PC-3 (cell line): ENCODE measurements around the gene ZNF292. TPM values are rescaled to one million over a fixed set of nuclear protein-coding genes. Genes with fewer than 3 reads are reported as not detected.

Experiments used
- ATAC-seq: fragments of 200-7000 bp; cut with Tn5 transposase; 2 replicates; pipeline ENCODE4 v1.9.1; 2020; ENCODE audit warnings: mild to moderate bottlenecking, moderate library complexity
- BruUV-seq: library from RNA; stranded (reverse); fragments of 400-500 nt; replicated peaks from 2 replicates; lab custom pipeline; 2021; lab: Mats Ljungman, UMichigan
- CTCF ChIA-PET: fragments of 300-600 bp; sonication (Branson Sonifier 250); formaldehyde crosslinking; loops from one replicate; lab custom pipeline; 2022; ENCODE audit warnings: antibody characterized with exemption; lab: Charles Lee
- POLR2A ChIA-PET: fragments of 300-600 bp; sonication (Branson Sonifier 250); formaldehyde crosslinking; loops from one replicate; lab custom pipeline; 2022; ENCODE audit warnings: antibody characterized with exemption; ENCODE audit not compliant: unreplicated experiment; lab: Charles Lee
- DNase-seq: peaks from one replicate; pipeline ENCODE4 v3.0.0-alpha.2; 2015
- H2AFZ ChIP-seq: fragments of 300-600 bp; sonication (generic); 2 replicates; pipeline ENCODE4 v1.6.0; 2016; ENCODE audit warnings: antibody characterized with exemption, low read length
- H3F3A ChIP-seq: fragments of 300-600 bp; sonication (generic); one replicate; pipeline ENCODE4 v1.6.0; 2017; ENCODE audit warnings: antibody characterized with exemption, low read length, control low read depth, mild to moderate bottlenecking; ENCODE audit not compliant: unreplicated experiment
- H3K27ac ChIP-seq: fragments of 300-600 bp; sonication (generic); 2 replicates; pipeline ENCODE4 v1.5.1; 2016; ENCODE audit warnings: mild to moderate bottlenecking, low read length
- H3K27me3 ChIP-seq: fragments of 300-600 bp; sonication (generic); 2 replicates; pipeline ENCODE4 v1.6.1; 2016; ENCODE audit warnings: low read length, mixed read lengths
- H3K36me3 ChIP-seq: fragments of 300-600 bp; sonication (generic); 2 replicates; pipeline ENCODE4 v1.6.1; 2016; ENCODE audit warnings: low read depth, mixed run types, low read length, mixed read lengths
- H3K4me1 ChIP-seq: fragments of 300-600 bp; sonication (generic); 2 replicates; pipeline ENCODE4 v1.5.1; 2016; ENCODE audit warnings: low read length; ENCODE audit not compliant: insufficient read depth
- H3K4me2 ChIP-seq: fragments of 300-600 bp; sonication (generic); 2 replicates; pipeline ENCODE4 v1.6.0; 2016; ENCODE audit warnings: low read length
- H3K4me3 ChIP-seq: fragments of 300-600 bp; sonication (generic); 2 replicates; pipeline ENCODE4 v1.5.1; 2016; ENCODE audit warnings: mild to moderate bottlenecking, low read length, mixed read lengths
- H3K79me2 ChIP-seq: fragments of 300-600 bp; sonication (generic); 2 replicates; pipeline ENCODE4 v1.6.1; 2017; ENCODE audit warnings: low read length, mixed read lengths
- H3K9ac ChIP-seq: fragments of 300-600 bp; sonication (generic); 2 replicates; pipeline ENCODE4 v1.6.0; 2016; ENCODE audit warnings: mild to moderate bottlenecking, low read length
- H3K9me2 ChIP-seq: fragments of 300-600 bp; sonication (generic); replicated peaks from 2 replicates; pipeline ENCODE4 v1.6.1; 2016; ENCODE audit warnings: mixed run types, low read length, mixed read lengths
- H3K9me3 ChIP-seq: fragments of 300-600 bp; sonication (generic); 2 replicates; pipeline ENCODE4 v1.6.1; 2016; ENCODE audit warnings: low read length, mixed read lengths
- H4K20me1 ChIP-seq: fragments of 300-600 bp; sonication (generic); 2 replicates; pipeline ENCODE4 v1.6.1; 2016; ENCODE audit warnings: low read length, mixed read lengths
- CTCF ChIP-seq: fragments of 300-600 bp; sonication (generic); conservative IDR thresholded peaks from 2 replicates; pipeline ENCODE4 v1.5.1; 2017; ENCODE audit warnings: antibody characterized with exemption, low read depth, mild to moderate bottlenecking, low read length
- EZH2 ChIP-seq: fragments of 300-600 bp; sonication (generic); IDR thresholded peaks from one replicate; pipeline ENCODE4 v1.6.1; 2017; ENCODE audit warnings: antibody characterized with exemption, mild to moderate bottlenecking, low read length; ENCODE audit not compliant: unreplicated experiment
- EZH2phosphoT487 ChIP-seq: fragments of 300-600 bp; sonication (generic); IDR thresholded peaks from 2 replicates; pipeline ENCODE4 v1.6.1; 2018; ENCODE audit warnings: mild to moderate bottlenecking, antibody characterized with exemption, low read length, borderline replicate concordance
- intact Hi-C: fragments of 100-400 bp; cut with micrococcal nuclease; formaldehyde crosslinking; loops from 2 replicates; pipeline ENCODE4 v1.9.0; 2023
- total RNA-seq: library from RNA; depleted of rRNA; stranded (reverse); fragments of >200 nt; gene quantifications from 2 replicates; pipeline ENCODE4 v1.2.3, GENCODE V29; 2014

ZNF292 gene
- total RNA-seq, 1 experiment from 2014 or later: 8.9 TPM

- no peaks in the 10 kb centered on the region for H3K27me3 ChIP-seq
- H3K36me3 ChIP-seq: no peaks in the 10 kb centered on the region
- 0 out of 2 replicates have a peak, but pooled peaks cover 4% of the 10 kb centered on the region for H3K4me1 ChIP-seq
- POLR2A ChIA-PET: no interaction called here
- CTCF ChIA-PET: no interaction called here
- H2AFZ ChIP-seq: no peak overlapping the region
- H3K4me3 ChIP-seq: no peak overlapping the region
- H3K4me2 ChIP-seq: no peak overlapping the region
- intact Hi-C loops: no loop called here
- no peak overlapping the region for H3K9ac ChIP-seq
- peaks cover 88% of the 10 kb centered on the region for H3K79me2 ChIP-seq
- no peaks in the 10 kb centered on the region for H3K9me2 ChIP-seq
- ATAC-seq (no peak), DNase-seq (no peak)
- BruUV-seq: no TSS peak
- H3K9me3 ChIP-seq: no peaks in the 10 kb centered on the region
- peaks cover 11% of the 10 kb centered on the region for H4K20me1 ChIP-seq
- TF ChIP-seq CTCF (no peak), EZH2 (no peak), EZH2phosphoT487 (no peak)
- H3K27ac ChIP-seq: no peak overlapping the region
- H3F3A ChIP-seq: no peaks in the 10 kb centered on the region
Observed at GRCh38 chr6:87199787-87200186, 44.4 kb downstream of the ZNF292 start.

GRCh38 chr6:87200469-87201175 is 45.3 kb downstream of the ZNF292 start:
- POLR2A ChIA-PET: no interaction called here
- DNase-seq (no peak), ATAC-seq (no peak)
- H3K27ac ChIP-seq: no peak overlapping the region
- no peaks in the 10 kb centered on the region for H3K36me3 ChIP-seq
- intact Hi-C loops: no loop called here
- no peaks in the 10 kb centered on the region for H3K27me3 ChIP-seq
- peaks cover 11% of the 10 kb centered on the region for H4K20me1 ChIP-seq
- no peaks in the 10 kb centered on the region for H3F3A ChIP-seq
- H3K79me2 ChIP-seq: peaks cover 88% of the 10 kb centered on the region
- H3K4me2 ChIP-seq: no peak overlapping the region
- no peaks in the 10 kb centered on the region for H3K9me2 ChIP-seq
- H3K9me3 ChIP-seq: no peaks in the 10 kb centered on the region
- TF ChIP-seq EZH2 (no peak), EZH2phosphoT487 (no peak), CTCF (no peak)
- no peak overlapping the region for H3K9ac ChIP-seq
- CTCF ChIA-PET: no interaction called here
- no peak overlapping the region for H2AFZ ChIP-seq
- H3K4me1 ChIP-seq: 0 out of 2 replicates have a peak, but pooled peaks cover 4% of the 10 kb centered on the region
- no peak overlapping the region for H3K4me3 ChIP-seq
- BruUV-seq: no TSS peak

GRCh38 chr6:87203448-87204023 is 48.2 kb downstream of the ZNF292 start:
- H3K4me2 ChIP-seq: no peak overlapping the region
- no peaks in the 10 kb centered on the region for H3K36me3 ChIP-seq
- intact Hi-C loops: no loop called here
- no peaks in the 10 kb centered on the region for H3K9me3 ChIP-seq
- peaks cover 6% of the 10 kb centered on the region; the same call in 1 of the 2 replicates for H4K20me1 ChIP-seq
- ChIA-PET POLR2A (no interaction called here), CTCF (no interaction called here)
- ATAC-seq (no peak), DNase-seq (no peak)
- no peaks in the 10 kb centered on the region for H3K4me1 ChIP-seq
- BruUV-seq: no TSS peak
- no peak overlapping the region for H3K27ac ChIP-seq
- H2AFZ ChIP-seq: no peak overlapping the region
- no peak for TF ChIP-seq EZH2phosphoT487
- TF ChIP-seq EZH2: no peak
- no peak for TF ChIP-seq CTCF
- H3K9ac ChIP-seq: no peak overlapping the region
- no peaks in the 10 kb centered on the region for H3K9me2 ChIP-seq
- H3K4me3 ChIP-seq: no peak overlapping the region
- peaks cover 93% of the 10 kb centered on the region for H3K79me2 ChIP-seq
- H3K27me3 ChIP-seq: no peaks in the 10 kb centered on the region
- H3F3A ChIP-seq: no peaks in the 10 kb centered on the region
